Left lung (tissue), 14 donors: ENCODE results near the gene PRRT3. TPM values are rescaled to one million over a fixed set of nuclear protein-coding genes. Genes with fewer than 3 reads are reported as not detected.

Source experiments
- ATAC-seq: fragments of 200-7000 bp; cut with Tn5 transposase; one replicate; pipeline ENCODE4 v1.9.1; 2020; ENCODE audit warnings: moderate library complexity
- DNase-seq, 4 donors: peaks; one replicate each; pipeline ENCODE4 v3.0.0-alpha.2; 2013 to 2020
- H3K27ac ChIP-seq, 2 donors: fragments of 200-600 bp; sonication (generic) in 1 of 2; one replicate each; pipeline versions ENCODE4 v1.5.0 to v1.8.0; 2020 to 2021
- H3K27me3 ChIP-seq, 2 donors: fragments of 200-600 bp; sonication (generic) in 1 of 2; one replicate each; pipeline versions ENCODE4 v1.5.0 to v1.8.0; 2020 to 2021
- H3K36me3 ChIP-seq, 2 donors: fragments of 200-600 bp; sonication (generic) in 1 of 2; one replicate each; pipeline versions ENCODE4 v1.5.0 to v1.8.0; 2020 to 2021
- H3K4me1 ChIP-seq, 2 donors: fragments of 200-600 bp; one replicate each; pipeline ENCODE4 v1.8.0; 2021
- H3K4me3 ChIP-seq, 2 donors: fragments of 200-600 bp; sonication (generic) in 1 of 2; one replicate each; pipeline versions ENCODE4 v1.5.0 to v1.8.0; 2020 to 2021; ENCODE audit warnings: mild to moderate bottlenecking in 1 of 2
- H3K9me3 ChIP-seq, 2 donors: fragments of 200-600 bp; sonication (generic) in 1 of 2; one replicate each; pipeline versions ENCODE4 v1.5.0 to v1.8.0; 2020 to 2021
- intact Hi-C, 2 donors: fragments of 100-400 bp; cut with DNase I; formaldehyde crosslinking; loops; one replicate each; pipeline versions ENCODE4 v1.11.2 to v1.14.2; 2022
- long read RNA-seq, 12 donors: library from polyadenylated mRNA in 2 of 12; unstranded in 2 of 12; transcript quantifications; one replicate each; pipeline ENCODE4 v2.0.0 and lab custom pipeline, GENCODE V29; 2019 to 2026
- polyA plus RNA-seq, 6 donors: library from polyadenylated mRNA; unstranded; fragments of 120-200 nt; gene quantifications; one replicate each; pipeline ENCODE4 v1.2.1, GENCODE V29; 2013; ENCODE audit not compliant: insufficient read length in 6 of 6
- total RNA-seq, 2 donors: library from RNA; stranded (reverse); fragmentation: NEBNext Ultra II Directional; extraction: Animal tissue kit (Norgen Biotek cat#: 25700); gene quantifications; one replicate each; pipeline ENCODE4 v1.2.1, GENCODE V29; 2021
- TF ChIP-seq, protein P1 (sequence below), 2 donors: fragments of 200-600 bp; sonication (generic) in 1 of 2; IDR thresholded peaks; one replicate each; pipeline versions ENCODE4 v1.5.0 to v1.8.0; 2021; ENCODE audit warnings: antibody characterized with exemption in 2 of 2
- donor health status: DM: no; HTN: yes; CAD: no.
- donor health status: DM: no; HTN: no; CAD: no.

PRRT3 gene
- total RNA-seq (1 to 10 TPM; 1.8 to 2.5 TPM), polyA plus RNA-seq (1 to 10 TPM; 3.2 to 4.6 (median 4.3) TPM)
- long read RNA-seq, donor 1 = 0 reads
- long read RNA-seq, donor 2 = 0 reads
- long read RNA-seq, donor 3, partial matches to known transcripts = 0 of 1 reads
- long read RNA-seq, donor 3, other reads (novel, unspliced or antisense) = 0 of 1 reads
- long read RNA-seq, donor 4, partial matches to known transcripts = 0 of 2 reads
- long read RNA-seq, donor 4, other reads (novel, unspliced or antisense) = 2 of 2 reads
- long read RNA-seq, donor 5 = 0 reads
- long read RNA-seq, donor 6 = 0 reads
- long read RNA-seq, donor 7 = 0 reads
- long read RNA-seq, donor 8 = 0 reads
- long read RNA-seq, donor 9 = 0 reads
- long read RNA-seq, donor 10, partial matches to known transcripts = 1 of 1 reads
- long read RNA-seq, donor 10, other reads (novel, unspliced or antisense) = 0 of 1 reads
- long read RNA-seq, donor 11 = 0 reads
- long read RNA-seq, donor 12, partial matches to known transcripts = 0 of 1 reads
- long read RNA-seq, donor 12, other reads (novel, unspliced or antisense) = 0 of 1 reads

- TF ChIP-seq, protein P1, sequence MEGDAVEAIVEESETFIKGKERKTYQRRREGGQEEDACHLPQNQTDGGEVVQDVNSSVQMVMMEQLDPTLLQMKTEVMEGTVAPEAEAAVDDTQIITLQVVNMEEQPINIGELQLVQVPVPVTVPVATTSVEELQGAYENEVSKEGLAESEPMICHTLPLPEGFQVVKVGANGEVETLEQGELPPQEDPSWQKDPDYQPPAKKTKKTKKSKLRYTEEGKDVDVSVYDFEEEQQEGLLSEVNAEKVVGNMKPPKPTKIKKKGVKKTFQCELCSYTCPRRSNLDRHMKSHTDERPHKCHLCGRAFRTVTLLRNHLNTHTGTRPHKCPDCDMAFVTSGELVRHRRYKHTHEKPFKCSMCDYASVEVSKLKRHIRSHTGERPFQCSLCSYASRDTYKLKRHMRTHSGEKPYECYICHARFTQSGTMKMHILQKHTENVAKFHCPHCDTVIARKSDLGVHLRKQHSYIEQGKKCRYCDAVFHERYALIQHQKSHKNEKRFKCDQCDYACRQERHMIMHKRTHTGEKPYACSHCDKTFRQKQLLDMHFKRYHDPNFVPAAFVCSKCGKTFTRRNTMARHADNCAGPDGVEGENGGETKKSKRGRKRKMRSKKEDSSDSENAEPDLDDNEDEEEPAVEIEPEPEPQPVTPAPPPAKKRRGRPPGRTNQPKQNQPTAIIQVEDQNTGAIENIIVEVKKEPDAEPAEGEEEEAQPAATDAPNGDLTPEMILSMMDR (IDR thresholded peaks at IDR 0.05) = no peak
- DNase-seq (no peak), ATAC-seq (peak; percentile 61)
- no peaks in the 10 kb centered on the region for H3K36me3 ChIP-seq
- no peaks in the 10 kb centered on the region for H3K9me3 ChIP-seq
- no peak within 1 kb of the TSS for H3K27ac ChIP-seq
- peak within 1 kb of the TSS; percentile 41 to 42 for H3K4me3 ChIP-seq
- intact Hi-C loops = no loop called here
- peaks cover 0 to 17% of the 10 kb centered on the region in 2 donors for H3K27me3 ChIP-seq
- peaks cover 8 to 13% of the 10 kb centered on the region in 2 donors for H3K4me1 ChIP-seq
These were observed at the start of gene PRRT3 for GRCh38 chr3:9951962-9952805. Gene PRRT3 (minus strand): TSS chr3:9952408. CDS start chr3:9950115, 2,293 bp downstream.

DNA sequence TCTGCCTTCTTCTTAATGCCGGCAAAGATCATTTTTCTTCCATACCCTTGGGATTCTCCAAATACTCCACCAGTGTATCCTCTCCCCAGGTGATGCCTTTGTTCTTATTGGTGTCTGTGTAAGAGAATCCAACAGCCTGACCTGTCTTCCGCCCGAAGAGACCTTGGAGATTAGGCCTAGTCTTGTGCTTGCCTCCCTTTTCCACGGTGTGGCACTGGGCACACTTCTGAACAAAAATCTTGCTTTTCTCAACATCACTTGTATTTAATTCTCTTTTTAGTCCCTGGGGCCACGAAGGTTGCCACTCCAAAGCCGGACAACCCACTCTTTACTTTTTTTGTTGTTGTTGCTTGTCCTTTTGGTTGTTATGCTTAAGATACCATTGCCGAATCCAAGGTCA is 48.5 kb upstream of the PRRT3 start:
- intact Hi-C loops = no loop called here

DNA sequence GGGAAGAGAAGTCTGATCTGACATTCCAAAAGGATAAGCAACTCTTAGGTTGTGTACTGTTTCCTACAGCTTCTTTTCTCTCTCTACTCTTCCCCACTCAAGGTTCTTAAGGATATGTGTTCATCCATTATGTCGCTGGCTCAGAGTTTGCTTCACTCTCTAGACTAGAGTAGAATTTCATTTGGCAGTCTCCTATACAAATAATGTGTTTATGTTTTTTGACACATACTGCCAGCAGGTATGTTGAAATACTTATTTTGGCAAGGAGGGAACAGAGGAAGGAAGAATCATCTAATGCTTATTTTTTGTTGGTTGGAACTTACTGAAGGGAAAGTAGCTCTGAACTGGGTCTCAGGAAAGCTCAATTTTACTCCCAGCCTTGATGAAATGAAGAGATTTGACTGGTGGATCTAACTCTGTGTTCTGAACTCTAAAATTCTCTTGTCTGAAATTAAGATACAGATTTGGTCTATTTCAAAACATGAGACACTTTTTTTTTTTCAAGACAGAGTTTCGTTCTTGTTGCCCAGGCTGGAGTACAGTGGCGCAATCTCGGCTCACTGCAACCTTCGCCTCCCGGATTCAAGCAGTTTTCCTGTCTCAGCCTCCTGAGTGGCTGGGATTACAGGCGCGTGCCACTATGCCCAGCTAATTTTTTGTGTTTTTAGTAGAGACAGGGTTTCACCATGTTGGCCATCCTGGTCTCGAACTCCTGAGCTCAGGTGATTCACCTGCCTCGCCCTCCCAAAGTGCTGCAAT is 42.1 kb upstream of the PRRT3 start:
- Histone ChIP-seq H3K27me3 (no peaks in the 10 kb centered on the region), H3K4me3 (no peak overlapping the region), H3K4me1 (no peaks in the 10 kb centered on the region), H3K9me3 (no peaks in the 10 kb centered on the region), H3K36me3 (peaks cover 0 to 12% of the 10 kb centered on the region in 2 donors), H3K27ac (peak overlapping the region in 1 of 2 donors; percentile 14)
- TF ChIP-seq, protein P1 (IDR thresholded peaks at IDR 0.05) = no peak
- DNase-seq = peak in 1 of 4 donors; percentile 59
- peak; percentile 26 for ATAC-seq
- intact Hi-C loops = no loop called here

More for the DNA sequence above, 48.5 kb upstream of the PRRT3 start:
- ATAC-seq (no peak), DNase-seq (no peak)
- Histone ChIP-seq H3K4me1 (no peaks in the 10 kb centered on the region), H3K4me3 (no peak overlapping the region), H3K27ac (no peak overlapping the region), H3K27me3 (no peaks in the 10 kb centered on the region), H3K36me3 (peaks cover 0 to 25% of the 10 kb centered on the region in 2 donors), H3K9me3 (no peaks in the 10 kb centered on the region)
- TF ChIP-seq, protein P1 (IDR thresholded peaks at IDR 0.05) = no peak

- peak; percentile 33 for ATAC-seq
- peak overlapping the region; percentile 34 to 83 for H3K27ac ChIP-seq
- intact Hi-C loops = no loop called here
These were observed 34.1 kb upstream of the PRRT3 start for GRCh38 chr3:9986230-9986725.

More at GRCh38 chr3:9986230-9986725, 34.1 kb upstream of the PRRT3 start:
- H3K9me3 ChIP-seq = no peaks in the 10 kb centered on the region
- no peak for DNase-seq
- peaks cover 22 to 48% of the 10 kb centered on the region in 2 donors for H3K4me1 ChIP-seq
- H3K36me3 ChIP-seq = peaks cover 0 to 6% of the 10 kb centered on the region in 2 donors
- H3K27me3 ChIP-seq = no peaks in the 10 kb centered on the region
- TF ChIP-seq, protein P1 (IDR thresholded peaks at IDR 0.05) = no peak
- peak overlapping the region; percentile 95 to 98 for H3K4me3 ChIP-seq
